PFSK-1 (cell line): Measurements from ENCODE around the gene ADGRL4.

Experiments
- FOXP2 ChIP-seq: optimal IDR thresholded peaks from 2 replicates; pipeline ENCODE3; 2011; ENCODE audit warnings: borderline replicate concordance, control low read depth, inconsistent platforms; ENCODE audit not compliant: insufficient read depth; ENCODE audit errors: extremely low read length, extremely low read depth
- POLR2AphosphoS5 ChIP-seq: IDR thresholded peaks from 2 replicates; pipeline ENCODE4 v1.6.1; 2012; ENCODE audit warnings: low read depth, mild to moderate bottlenecking, control low read depth, low read length, moderate library complexity
- REST ChIP-seq, 2 experiments: IDR thresholded peaks; 2 replicates each; pipeline versions ENCODE4 v1.6.1 to v1.8.0; 2011 to 2012; ENCODE audit warnings: low read depth in 2 of 2, low read length in 2 of 2, control low read depth in 1 of 2, inconsistent platforms in 1 of 2, mild to moderate bottlenecking in 1 of 2, moderate library complexity in 1 of 2; ENCODE audit not compliant: insufficient read depth in 1 of 2
- SIN3A ChIP-seq: IDR thresholded peaks from 2 replicates; pipeline ENCODE4 v1.6.1; 2012; ENCODE audit warnings: mild to moderate bottlenecking, low read length, moderate library complexity, borderline replicate concordance; ENCODE audit not compliant: insufficient read depth
- TAF1 ChIP-seq: IDR thresholded peaks from 2 replicates; pipeline ENCODE4 v1.6.1; 2012; ENCODE audit warnings: low read length, control low read depth, borderline replicate concordance; ENCODE audit not compliant: insufficient read depth

Gene ADGRL4

DNA sequence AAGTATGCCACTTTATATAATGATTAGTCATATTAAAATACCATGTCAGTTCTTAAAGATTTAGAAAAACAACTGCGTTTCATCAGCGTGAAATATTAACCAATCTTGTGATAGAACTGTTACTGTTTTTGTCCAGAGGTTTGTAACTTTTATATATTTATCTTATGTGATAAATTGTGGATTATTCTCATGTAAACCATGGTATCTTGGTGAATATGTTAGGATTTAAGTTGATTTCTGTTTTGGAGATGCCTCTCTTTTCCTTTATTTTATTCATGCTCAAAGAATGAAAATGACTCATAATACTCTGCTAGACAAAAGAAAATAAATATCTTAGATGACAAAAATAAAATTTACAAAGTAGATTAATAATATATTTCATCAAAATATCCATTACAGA lies 88.4 kb downstream of the ADGRL4 start:
- TF ChIP-seq SIN3A, result no peak
- TF ChIP-seq REST (IDR thresholded peaks at IDR 0.05; ENCODE audit: insufficient read depth in 1 of 2, low read depth in 2 of 2, low read length in 2 of 2), result no peak
- TF ChIP-seq FOXP2, result no peak
- TF ChIP-seq POLR2AphosphoS5, result no peak
- TF ChIP-seq TAF1, result no peak

DNA sequence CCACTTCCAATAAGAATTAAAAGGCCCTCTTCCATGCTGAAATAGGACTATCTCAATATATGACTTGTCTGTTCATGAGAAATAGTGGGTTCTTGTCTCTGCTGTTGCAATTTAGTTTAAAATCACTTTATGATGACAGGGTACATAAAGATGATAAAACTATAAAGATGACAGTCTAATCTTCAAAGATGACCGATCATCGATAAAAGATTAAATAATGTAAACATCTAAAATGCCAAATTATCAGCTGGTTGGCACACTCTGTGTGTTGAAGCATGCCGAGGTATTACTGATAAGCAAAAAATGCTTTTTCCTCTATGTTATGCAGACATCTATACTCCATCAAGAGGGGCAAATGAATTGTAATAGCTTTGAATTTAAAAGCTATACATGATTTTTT lies 89.5 kb downstream of the ADGRL4 start:
- TF ChIP-seq REST (IDR thresholded peaks at IDR 0.05; ENCODE audit: insufficient read depth in 1 of 2, low read depth in 2 of 2, low read length in 2 of 2) (no peak), FOXP2 (no peak), POLR2AphosphoS5 (no peak), TAF1 (no peak), SIN3A (no peak)

DNA sequence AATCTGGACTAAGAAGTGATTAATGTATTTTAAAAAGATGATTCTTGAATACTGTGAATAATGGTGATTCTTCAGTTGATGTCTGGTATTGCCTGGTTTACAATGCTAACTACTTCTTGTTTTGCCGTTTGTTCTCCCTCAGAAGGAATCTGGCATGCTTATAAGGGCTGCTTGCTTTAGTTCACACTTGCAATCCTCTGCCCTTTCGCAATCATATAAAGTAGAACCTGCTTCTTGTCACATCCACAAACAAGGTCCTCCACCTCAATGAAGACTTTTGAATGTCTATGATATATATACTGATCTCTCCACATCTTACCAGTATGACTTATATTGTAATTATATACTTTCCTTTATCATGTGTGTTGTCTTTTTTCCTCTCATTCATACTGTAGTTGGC lies 92.6 kb downstream of the ADGRL4 start:
- TF ChIP-seq TAF1 (no peak), FOXP2 (no peak), REST (IDR thresholded peaks at IDR 0.05; ENCODE audit: insufficient read depth in 1 of 2, low read depth in 2 of 2, low read length in 2 of 2) (no peak), POLR2AphosphoS5 (no peak), SIN3A (no peak)

DNA sequence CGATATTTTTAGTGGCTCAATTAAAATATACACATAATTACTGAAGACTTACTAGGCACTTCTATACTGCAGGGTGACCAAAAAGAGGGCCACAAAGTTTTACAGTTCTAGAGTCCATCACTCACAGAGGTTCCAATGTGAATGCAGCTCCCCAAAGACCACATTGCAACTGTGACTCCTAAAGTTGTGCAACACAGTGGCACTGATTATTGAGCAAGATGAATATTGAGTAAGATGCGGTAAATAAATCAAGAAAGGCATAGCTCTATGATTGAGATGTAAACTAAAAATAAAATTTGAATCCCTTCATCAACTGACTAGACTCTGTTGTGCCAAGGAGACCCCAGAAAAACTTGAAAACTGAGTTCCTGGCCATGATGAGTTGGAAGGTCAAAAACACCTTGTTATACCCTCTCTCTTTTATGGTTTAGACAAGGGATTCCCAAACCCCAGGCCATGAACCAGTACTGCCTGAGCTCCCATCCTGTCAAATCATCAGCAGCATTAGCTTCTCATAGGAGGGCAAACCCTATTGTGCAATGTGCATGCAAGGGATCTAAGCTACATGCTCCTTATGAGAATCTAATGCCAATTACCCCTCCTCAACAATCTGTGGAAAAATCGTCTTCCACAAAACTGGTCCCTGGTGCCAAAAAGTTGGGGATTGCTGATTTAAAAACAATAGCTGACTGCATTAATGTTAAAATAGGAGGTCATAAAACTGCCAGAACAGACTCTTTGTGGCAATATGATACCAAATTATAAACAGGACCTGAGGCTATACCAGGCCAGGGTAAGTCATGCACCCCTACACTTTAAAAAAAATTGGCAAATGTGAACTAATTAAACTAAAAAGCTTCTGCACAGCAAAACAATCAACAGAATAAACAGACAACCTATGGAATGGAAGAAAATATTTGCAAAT lies 94.3 kb downstream of the ADGRL4 start:
- no peak for TF ChIP-seq FOXP2
- no peak for TF ChIP-seq POLR2AphosphoS5
- no peak for TF ChIP-seq REST (IDR thresholded peaks at IDR 0.05; ENCODE audit: insufficient read depth in 1 of 2, low read depth in 2 of 2, low read length in 2 of 2)
- TF ChIP-seq TAF1, result no peak
